ENCODE measurements around the gene TNFRSF18.

The TNFRSF18 gene

GRCh38 chr1:1210726-1211540, 4.5 kb upstream of the TNFRSF18 start:
- no peak for DNase-seq

GRCh38 chr1:1208713-1209433, 2.5 kb upstream of the TNFRSF18 start:
- DNase-seq: peak; percentile 33

- DNase-seq: no peak
These were observed 1.1 kb upstream of the TNFRSF18 start for GRCh38 chr1:1207571-1207892.

- no peak for DNase-seq
These were observed 657 bp upstream of the TNFRSF18 start for GRCh38 chr1:1206966-1207531.

GRCh38 chr1:1205769-1206375, 520 bp downstream of the TNFRSF18 start:
- no peak for DNase-seq

GRCh38 chr1:1204998-1205768, 1.2 kb downstream of the TNFRSF18 start:
- no peak for DNase-seq

GRCh38 chr1:1204425-1204920, 1.9 kb downstream of the TNFRSF18 start:
- no peak for DNase-seq

- DNase-seq: no peak
These were observed 2.6 kb downstream of the TNFRSF18 start for GRCh38 chr1:1203561-1204424.

- no peak for DNase-seq
These were observed 3.4 kb downstream of the TNFRSF18 start for GRCh38 chr1:1202831-1203560.

GRCh38 chr1:1200876-1201810, 5.2 kb downstream of the TNFRSF18 start:
- DNase-seq: peak; percentile 22

GRCh38 chr1:1199961-1200875, 6.2 kb downstream of the TNFRSF18 start:
- no peak for DNase-seq

GRCh38 chr1:1199141-1199960, 7.0 kb downstream of the TNFRSF18 start:
- no peak for DNase-seq

- DNase-seq: no peak
These were observed 7.8 kb downstream of the TNFRSF18 start for GRCh38 chr1:1198423-1199140.

- DNase-seq: no peak
These were observed 8.6 kb downstream of the TNFRSF18 start for GRCh38 chr1:1197551-1198422.

GRCh38 chr1:1197188-1197500, 9.2 kb downstream of the TNFRSF18 start:
- no peak for DNase-seq

All from OCI-M1 (cell line).